Ureter (tissue), 1 donor: ENCODE data around the gene LRP2BP. TPM values are rescaled to one million over a fixed set of nuclear protein-coding genes. Genes with fewer than 3 reads are reported as not detected.

Experiments
- DNase-seq: peaks from one replicate; pipeline ENCODE4 v3.0.0-alpha.2; 2020; ENCODE audit warnings: low spot score
- total RNA-seq: library from RNA; stranded (reverse); gene quantifications from one replicate; pipeline ENCODE4 v1.2.4, GENCODE V29; 2023
- donor health status: DM: yes; HTN: yes; CAD: no.

Gene LRP2BP
- 2.1 TPM for total RNA-seq

DNA sequence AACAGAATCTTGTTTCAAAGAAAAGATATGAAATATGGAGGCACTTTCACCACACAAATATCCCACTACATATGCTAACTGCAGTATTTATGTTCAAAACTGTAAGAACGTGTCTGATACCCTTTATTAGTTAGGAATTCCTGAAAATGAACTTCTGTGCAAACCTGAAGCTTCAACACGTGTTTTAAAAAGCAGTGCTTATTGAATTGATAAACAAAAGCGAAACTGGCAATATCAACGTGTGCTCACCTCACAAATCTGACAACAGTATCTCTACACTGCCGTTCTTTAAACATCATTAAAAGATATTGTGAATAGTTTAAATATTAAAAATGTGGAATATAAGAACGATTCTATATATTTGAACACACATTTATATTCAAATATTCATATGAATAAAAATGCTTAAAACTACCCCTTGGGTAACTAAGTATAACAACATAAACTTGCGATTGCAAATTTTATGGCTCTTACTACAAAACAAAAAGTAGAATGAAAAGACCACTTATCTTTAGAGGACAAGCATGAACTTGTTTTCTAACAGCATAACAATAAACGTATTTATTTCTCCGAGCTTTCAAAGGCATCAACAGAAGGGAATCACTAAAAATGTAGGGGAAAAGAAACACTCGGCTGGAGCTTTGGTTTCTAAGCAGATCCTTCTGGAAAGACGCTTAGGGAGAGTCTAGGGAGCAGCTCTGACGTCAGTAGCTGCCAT is at the start of gene LRP2BP:
Gene LRP2BP (minus strand): TSS at position 687 of the 718 bp plus-strand sequence. CDS start 17,738 bp downstream, outside the sequence.
- DNase-seq = no peak

DNA sequence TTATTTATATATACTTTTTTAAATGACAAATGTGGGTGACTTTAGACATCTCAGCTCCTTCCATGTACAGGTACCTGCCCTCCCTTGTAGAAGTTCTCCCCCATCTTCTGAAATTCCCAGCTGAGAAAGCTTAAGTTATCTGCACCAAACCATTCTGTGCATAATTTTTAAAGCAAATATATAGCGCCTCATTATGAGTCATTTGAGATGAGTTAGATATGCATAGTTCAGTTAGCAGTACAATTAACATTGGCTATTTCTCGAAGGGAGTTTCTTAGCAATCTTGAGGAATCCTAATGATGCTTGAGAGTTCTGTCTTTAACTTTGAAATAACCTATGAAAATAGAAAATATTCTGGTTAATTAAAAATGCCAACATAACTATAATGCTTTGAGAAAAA is 49.5 kb upstream of the LRP2BP start:
- DNase-seq = no peak

DNA sequence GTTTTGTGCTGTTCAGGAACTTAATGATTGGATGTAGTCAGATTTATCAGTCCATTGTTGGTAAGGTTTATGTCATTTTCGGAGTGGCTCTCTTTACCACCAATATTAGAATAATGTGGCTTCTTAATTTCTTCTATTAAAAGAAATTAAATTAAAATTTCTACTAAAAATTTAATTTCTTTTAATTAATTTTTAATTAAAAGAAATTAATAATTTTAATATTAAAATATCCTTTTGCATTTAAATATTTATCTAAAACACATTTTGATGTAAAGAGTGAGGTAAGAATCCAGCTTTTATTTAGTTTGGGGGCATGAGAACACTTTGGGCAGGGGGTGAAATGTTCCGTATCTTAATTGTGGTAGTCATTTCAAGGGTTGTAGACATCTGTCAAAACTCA is 45.8 kb upstream of the LRP2BP start:
- no peak for DNase-seq

DNA sequence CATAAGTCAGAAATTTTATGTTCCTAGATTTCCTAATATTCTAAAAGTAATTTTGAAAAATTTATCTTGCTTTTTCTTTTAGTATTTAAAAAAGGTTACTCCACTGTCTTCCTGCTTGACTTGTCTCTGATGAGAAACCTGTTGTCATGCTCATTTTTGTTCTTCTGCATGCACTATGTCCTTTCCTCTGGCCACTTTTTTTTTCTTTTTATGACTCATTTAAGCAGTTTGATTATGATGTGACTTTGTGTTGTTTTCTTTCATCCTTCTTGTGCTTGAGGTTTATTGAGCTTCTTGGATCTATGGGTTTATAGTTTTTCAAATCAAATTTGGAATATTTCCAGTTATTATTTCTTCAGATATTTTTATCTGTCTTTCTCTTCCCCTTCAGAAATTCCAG is 42.1 kb upstream of the LRP2BP start:
- no peak for DNase-seq

DNA sequence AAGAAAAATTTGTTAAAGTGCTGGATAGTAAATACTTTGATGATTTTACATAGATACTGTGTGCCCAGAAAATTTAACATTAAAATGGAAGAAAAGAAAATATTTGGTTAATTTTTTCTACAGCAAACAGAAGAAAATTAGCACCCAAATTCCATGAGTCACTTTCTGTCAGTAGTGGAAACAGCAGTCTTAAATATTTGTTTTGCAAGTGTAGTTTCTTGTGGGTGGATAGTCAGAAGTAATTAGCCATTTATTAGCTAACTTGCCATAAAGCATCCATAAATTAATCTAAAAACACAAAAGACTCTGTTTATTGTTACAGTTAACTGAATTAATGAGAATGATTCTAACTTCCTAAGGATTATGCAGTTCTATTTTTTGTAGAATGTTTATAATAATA is 39.7 kb upstream of the LRP2BP start:
- DNase-seq = no peak

DNA sequence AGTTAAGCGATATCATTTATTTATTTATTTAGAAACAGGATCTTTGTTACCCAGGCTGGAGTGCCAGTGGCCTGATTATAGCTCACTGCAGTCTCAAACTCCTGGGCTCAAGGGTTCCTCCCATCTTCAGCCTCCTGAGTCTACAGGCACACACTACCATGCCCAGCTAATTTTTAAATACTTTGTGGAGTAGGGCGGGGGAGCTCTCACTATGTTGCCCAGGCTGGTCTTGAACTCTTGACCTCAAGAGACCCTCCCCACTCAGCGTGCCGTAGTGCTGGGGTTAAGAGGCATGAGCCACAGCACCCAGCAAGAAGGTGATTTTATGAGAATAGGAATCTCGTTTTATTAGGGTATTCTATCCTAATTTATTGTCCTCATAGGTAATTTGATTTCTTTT is 33.9 kb upstream of the LRP2BP start:
- DNase-seq = no peak

DNA sequence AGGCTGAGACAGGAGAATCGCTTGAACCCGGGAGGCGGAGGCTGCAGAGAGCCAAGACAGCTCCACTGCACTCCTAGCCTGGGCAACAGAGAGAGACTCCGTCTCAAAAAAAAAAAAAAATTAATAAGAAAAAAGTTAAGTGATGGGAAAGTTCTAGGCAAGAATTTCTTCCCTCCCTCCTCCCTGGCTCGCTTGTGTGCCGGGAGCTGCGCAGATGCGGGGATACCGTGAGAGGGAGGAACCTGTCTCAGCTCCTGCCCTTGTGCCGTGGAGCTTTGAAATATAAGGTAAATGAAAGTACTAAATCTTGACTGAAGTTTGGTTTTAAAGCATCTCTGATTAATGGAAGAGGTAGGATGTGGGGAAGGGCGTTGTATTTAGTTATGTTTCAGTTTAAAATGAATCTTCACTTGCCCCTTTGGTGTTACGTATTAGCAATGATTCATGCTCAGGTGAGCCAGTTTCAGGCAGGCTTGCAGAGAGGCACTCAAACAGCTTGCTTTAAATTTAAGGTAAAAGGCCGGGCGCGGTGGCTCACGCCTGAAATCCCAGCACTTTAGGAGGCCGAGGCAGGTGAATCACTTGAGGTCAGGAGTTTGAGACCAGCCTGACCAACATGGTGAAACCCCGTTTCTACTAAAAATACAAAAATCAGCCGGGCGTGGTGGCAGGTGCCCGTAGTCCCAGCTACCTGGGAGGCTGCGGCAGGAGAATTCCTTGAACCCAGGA is 31.4 kb upstream of the LRP2BP start:
- DNase-seq = no peak

DNA sequence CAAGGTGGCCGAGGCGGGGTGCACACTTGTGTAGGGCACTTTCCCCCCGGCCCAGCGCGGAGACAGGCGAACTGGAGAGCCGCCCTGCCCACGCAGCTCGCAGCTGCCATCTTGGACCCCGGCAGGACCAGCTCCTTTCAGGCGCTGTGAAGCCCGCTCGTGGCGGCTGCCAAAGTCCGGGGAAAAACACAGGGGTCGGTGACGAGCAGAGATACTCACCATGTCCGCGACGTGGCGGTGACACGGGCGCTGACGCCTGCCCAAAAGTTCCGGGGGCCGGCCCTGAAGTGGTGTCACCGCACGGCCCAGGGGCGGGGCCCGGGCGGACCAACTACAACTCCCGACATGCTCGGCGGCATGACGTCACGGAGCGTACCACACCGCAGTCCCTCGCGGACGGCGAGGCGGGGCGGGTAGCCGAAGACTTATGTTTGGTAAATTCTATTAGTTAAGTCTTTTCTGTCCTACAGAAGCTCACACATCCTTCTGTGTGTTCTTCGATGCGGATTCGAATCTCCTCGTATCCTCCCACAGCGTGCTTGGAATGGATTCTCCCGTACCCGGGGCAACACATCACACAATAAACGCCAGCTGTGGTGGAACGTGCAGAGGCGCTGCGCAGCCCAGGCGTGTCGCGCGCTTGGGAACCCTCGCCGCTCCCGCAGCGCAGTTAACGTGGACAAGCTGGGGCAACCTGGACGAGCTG is 30.1 kb upstream of the LRP2BP start, which contains the start of gene UFSP2:
Gene UFSP2 (minus strand): TSS at position 318 of the 706 bp plus-strand sequence. CDS start 96 bp downstream, at position 222.
- DNase-seq = peak; percentile 87

DNA sequence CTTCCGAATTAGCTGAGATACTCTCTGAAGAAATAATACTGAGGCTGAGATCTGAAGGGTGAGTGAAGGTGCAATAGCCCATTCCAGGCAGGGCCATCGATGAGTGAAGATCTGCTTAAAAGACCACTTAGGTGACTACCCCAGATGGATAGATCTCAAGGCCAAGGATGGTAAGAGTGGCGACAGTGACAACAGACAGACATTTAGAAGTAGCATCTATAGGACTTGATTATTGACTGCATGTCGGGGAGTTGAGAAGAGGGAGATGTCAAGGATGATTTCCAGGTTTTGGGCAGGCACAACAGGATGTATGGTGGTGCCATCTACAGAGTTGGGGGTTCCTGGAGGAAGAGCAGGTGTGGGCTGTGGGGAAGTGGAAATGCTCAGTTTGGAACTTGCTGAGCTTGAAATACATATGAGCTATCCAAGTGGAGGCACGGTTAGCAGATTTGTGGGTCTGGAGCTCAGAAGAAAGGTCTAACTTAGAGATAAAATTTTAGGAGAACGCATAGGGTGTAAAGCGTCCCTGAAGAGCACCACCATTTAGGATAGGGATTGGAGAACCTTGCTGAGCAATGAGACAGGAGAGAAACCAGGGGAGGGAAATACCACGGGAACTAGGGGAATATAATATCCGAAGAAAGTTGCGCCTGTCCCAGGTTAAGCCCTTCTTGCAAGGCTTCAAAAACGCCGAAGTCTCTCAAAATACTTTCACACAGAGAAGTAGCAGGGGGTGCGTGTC is 29.4 kb upstream of the LRP2BP start:
- DNase-seq = no peak

DNA sequence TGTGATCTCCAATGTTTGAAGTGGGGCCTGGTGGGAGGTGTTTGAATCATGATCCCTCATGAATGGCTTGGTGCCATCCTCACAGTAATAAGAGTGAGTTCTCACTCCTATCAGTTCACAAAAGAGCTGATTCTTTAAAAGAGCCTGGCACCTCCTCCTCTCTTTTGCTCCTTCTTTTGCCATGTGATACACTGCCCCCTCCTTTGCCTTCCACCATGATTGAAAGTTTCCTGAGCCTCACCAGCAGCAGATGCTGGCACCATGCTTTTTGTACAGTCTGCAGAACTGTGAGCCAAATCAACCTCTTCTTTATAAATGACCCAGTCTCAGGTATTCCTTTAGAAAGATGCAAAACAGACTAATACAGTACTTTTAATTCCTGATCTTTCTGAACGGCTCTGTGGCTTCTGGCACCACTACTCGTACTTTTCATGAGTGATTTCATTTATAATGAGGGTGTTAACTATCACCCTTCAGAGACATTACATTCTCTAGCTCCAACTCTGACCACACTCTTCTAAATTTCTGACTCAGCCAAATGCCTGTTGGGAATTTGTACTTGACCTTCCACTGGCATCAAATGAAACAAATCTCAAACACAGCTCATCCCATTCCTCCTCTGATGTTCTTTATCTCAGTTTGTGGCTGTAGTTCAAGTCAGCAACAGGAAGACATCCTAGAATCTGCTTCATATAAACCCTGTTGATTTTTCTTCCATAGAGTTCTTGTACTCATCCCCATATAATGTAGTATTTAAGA is 25.8 kb upstream of the LRP2BP start:
- DNase-seq = no peak

DNA sequence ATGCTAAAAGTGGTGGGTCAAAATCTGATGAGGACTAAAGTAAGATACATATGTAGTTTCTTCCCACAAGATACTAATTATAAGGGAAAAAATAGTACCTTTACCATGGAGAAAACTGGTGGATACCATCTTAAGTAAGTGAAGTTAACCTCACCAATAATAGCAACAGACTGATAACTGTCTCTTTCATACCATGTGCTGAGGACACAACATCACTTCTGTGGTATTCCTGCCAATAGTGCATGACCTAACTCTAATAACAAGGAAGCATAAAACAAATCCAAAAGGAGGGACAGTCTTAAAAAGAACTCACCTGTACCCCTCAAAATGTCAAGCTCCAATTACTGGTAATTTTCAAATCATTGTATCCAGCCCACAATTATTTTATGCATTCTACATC is 21.2 kb upstream of the LRP2BP start:
- no peak for DNase-seq

DNA sequence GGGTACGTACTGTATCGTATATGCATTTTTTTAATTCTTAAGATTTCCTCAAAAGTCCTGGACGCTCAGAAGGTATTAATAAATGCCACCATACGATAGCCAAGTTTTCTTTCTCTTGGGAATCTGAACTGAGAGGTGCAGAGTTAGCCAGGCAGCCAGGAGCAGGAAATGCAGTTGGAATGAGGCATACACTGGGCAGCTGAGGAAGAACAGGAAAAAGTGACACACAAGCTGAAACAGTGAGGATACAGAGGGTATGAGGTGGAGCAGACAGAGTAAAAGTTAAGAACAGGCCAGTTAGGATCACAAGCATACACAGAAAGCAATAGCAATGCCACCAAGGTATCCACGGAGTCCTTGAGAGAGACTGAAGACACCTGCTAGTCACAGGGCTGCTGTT is 16.7 kb upstream of the LRP2BP start:
- DNase-seq = no peak

DNA sequence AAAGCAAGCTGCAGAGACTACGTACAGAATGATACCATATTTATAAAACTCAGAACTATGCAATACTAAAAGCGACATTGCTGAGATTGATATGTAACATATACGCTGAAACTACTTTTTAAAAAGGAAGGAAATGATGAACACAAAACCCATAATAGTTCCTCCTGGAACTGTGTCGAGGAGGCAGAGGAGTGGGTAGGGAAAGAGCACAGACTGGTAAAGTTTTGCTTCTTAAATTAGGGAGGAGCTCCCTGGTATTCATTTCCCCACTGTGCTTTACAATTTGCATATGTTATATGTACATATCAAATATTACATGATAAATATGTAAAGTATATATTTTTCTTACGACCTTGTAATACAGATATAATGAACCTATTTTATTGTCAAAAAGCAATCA is 16.1 kb upstream of the LRP2BP start:
- DNase-seq = no peak

DNA sequence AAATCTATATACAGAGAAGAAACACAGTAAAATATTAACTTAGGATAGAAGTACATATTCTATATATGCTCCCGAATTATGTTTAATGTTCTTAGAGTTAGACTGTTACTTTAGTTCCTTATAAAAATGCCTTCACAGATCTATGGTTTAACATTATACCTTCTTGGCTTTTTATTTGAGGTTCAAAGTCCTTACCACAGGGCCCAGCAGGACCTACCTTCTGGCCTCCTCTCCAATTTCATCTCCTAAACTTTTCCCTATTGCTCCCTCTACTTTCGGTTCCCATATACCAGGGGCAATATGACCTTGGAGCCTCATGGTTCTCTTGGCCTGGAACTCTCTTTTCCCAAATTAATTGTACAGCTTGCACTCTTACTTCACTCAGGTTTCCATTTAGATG is 12.7 kb upstream of the LRP2BP start:
- no peak for DNase-seq

DNA sequence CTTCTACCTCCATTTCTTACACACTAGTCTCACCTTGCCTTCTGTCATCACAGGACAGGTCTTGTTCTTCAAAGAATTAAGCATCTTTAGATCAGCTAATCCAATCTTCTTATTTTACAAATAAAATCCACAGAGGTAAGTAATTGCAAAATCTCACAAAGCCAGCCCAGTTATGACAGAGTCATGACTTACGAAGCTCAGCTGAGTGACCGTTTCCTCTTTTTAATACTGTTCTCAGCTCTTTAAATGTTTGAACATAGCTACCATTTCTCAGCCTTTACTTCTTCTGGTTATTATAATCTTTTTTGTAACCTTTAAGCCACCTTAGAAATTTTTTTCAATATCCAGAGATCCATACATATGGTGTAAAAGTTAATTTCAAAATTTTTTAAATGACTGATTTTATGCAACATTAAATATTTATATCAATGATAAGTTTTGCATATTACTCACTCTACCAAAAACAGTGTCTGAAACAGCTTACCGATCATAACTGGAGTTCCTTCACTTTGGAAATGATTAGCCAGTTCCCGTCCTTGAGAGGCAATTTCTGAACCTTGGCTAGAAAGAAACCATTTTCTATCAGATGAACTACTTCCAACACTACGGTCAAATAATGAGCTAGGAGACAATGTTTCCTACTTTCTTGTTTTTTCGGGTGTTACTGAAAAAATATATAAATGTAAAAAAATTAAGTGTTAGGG is 9.7 kb upstream of the LRP2BP start:
- no peak for DNase-seq

DNA sequence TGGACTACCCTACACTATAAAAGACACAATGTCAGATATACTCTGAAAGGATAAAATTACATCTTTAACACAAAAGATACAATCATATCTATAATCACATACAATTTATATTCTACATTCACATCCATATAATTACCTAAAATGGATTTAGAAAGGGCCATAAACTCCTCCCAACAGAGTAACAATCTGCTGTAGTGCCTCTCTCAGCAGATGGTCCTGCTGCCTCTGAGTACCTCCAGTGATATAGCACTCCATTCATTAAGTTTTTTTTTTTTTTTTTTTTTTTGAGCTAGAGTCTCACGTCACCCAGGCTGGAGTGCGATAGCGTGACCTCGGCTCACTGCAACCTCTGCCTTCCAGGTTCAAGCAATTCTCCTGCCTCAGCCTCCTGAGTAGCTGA is 8.3 kb upstream of the LRP2BP start:
- DNase-seq = no peak

DNA sequence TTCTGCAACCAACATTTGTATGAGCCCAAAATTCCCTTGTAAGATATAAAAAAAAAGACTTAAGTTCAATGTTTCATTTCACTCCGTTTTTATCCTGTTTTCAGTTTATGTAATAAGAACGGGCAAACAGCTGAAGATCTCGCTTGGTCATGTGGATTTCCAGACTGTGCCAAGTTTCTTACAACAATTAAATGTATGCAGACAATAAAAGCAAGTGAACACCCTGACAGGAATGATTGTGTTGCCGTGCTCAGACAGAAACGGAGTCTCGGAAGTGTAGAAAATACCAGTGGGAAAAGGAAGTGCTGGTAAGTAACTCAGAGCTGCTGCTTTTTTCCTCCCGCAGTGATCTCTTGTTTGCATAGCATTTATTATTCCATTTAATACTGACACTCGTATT is 3.7 kb upstream of the LRP2BP start:
- DNase-seq = no peak

DNA sequence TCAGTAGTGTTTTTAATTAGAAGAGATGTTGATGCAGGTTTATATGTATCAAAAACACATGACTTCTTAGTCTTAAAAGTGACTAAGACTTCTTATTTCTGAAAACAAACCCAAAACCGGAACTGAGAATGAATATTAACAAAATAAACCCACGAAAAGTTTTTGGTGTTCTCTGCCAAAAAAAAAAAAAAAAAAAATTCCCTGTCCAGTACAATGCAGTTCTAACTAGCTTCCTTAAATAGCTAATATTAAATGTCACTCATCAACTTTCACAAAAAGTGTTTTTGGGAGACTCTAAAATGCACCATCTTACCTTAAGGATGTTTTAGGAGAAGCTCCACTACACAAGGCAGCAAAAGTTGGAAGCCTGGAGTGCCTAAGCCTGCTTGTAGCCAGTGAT is 2.9 kb upstream of the LRP2BP start:
- DNase-seq = no peak

DNA sequence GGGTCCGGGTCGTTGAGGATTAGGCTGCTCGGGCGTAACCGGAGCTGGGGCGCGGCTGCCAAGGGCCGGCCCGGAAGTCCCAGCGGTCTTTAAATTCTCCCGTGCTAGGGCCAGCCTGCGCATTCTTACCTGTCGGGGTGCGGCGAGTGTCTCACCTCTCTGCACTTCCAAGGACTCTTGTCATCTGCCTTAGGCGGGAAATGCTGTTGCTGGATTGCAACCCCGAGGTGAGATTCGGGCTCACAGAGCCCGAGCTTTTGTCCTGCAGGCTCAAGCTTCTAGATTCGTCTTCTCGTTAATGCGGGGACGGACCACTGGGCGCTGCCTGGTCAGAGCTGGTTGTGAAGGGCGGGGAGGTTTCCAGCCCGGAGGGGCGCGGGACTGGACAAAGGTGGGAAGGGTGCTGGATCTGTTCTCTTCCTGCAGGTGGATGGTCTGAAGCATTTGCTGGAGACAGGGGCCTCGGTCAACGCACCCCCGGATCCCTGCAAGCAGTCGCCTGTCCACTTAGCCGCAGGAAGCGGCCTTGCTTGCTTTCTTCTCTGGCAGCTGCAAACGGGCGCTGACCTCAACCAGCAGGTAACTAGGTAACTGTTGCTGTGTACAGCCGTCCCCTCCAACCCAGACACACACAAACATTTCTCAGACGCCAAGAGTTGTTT is 1.1 kb upstream of the LRP2BP start, which contains the start of gene ANKRD37:
Gene ANKRD37 (plus strand): TSS at position 118 of the 662 bp plus-strand sequence. CDS start 83 bp downstream, at position 201.
- peak; percentile 54 for DNase-seq
